Activated T-cell treated with anti-CD3 and anti-CD28 coated beads for 1 hour (primary cell): ENCODE data around the gene KRT81.
"Not testable (repeated sequence)": the region's sequence is repeated elsewhere in the genome, so short reads cannot be mapped to it uniquely, and the experiment has no call there.

Experiments
- DNase-seq: peaks from one replicate; pipeline ENCODE4 v3.0.0-alpha.2; 2020; ENCODE audit warnings: low read depth

KRT81 gene

DNA sequence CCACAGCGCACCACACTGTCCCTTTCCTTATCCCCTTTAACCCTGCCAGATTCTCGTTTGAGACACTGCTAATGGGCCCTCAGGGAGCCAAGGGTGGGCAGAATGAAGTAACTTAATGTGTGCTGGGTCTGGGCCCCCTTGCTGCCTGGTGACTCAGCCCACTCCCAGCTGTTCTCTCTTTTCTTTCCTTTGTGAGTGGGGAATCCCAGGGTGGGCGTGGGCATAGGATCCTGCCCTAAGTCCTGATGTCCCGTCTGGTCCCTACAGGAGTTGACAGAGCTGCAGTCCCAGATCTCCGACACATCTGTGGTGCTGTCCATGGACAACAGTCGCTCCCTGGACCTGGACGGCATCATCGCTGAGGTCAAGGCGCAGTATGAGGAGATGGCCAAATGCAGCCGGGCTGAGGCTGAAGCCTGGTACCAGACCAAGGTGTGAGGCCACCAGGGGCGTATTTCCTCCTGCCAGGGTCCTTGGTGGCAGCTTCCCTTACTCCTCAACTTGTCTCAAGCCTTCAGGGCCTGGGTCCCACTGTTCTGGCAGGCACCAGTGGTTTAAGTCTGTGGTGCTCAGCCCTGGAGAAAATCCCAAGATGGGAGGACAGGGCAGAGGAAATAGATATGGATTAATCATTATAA is 50.0 kb downstream of the KRT81 start:
- DNase-seq = no peak

DNA sequence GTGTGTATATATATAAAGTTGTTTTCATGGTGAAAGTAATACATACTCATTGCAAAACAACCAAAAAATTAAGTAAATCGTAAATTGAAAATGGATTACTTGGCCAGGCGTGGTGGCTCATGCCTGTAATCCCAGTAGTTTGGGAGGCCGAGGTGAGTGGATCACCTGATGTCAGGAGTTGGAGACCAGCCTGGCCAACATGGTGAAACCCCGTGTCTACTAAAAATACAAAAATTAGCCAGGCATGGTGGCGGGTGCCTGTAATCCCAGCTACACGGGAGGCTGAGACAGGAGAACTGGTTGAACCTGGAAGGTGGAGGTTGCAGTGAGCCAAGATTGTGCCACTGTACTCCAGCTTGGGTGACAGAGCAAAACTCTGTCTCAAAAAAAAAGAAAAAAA is 51.1 kb downstream of the KRT81 start:
- not testable (repeated sequence) for DNase-seq

DNA sequence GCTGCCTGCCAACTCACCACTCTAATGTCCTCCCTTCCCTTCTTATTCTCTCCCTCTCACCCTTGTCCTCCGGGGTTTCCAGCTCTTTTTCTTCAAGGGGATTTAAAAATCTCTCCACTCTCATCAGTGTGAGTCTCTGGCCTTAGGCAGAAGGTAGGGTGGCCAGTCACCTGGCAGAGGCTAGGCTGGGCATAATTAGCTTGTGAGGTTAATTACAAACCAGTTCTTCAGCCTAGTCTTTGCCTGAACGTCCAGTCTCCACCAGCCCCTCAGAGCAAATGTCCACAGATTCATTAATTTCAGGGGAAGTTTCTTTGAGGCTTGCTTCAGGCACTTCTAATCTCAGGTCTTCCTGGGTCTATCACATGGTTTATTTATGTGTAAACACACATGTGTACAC is 51.6 kb downstream of the KRT81 start:
- no peak for DNase-seq

DNA sequence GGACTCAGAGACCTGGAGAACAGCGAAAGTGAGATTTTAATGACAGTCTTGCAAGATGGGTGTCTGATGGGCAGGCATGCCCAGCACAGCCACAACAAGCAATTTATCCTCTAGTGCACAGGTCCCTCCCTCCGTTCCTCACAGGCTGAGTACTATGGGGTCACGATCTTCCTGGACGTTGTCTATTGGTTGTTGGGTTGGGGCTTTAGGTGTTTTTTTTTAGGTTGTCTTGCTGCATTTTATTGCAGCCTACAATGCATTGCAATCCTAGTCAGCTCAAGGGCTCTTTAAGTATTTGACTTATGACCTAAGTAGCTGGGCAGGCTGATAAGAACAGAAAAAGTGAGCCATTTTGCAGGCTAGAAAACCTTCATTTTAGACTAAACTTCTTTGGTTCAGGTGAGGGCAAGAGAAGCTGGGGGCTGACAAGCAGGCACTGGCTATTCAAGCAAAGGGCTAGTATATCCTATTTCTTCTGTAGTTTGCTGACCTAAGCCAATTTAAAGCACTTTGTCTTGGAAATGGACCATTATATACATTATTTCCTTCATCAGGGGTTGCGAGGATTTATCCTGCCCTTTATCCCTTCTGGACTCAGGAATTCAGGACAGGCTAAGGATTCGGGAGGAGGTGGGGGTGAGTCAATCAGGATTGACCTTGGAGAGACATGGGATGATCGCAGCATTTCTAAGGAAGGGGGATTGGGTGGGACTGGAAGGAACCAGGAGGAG is 52.3 kb downstream of the KRT81 start:
- DNase-seq = no peak

DNA sequence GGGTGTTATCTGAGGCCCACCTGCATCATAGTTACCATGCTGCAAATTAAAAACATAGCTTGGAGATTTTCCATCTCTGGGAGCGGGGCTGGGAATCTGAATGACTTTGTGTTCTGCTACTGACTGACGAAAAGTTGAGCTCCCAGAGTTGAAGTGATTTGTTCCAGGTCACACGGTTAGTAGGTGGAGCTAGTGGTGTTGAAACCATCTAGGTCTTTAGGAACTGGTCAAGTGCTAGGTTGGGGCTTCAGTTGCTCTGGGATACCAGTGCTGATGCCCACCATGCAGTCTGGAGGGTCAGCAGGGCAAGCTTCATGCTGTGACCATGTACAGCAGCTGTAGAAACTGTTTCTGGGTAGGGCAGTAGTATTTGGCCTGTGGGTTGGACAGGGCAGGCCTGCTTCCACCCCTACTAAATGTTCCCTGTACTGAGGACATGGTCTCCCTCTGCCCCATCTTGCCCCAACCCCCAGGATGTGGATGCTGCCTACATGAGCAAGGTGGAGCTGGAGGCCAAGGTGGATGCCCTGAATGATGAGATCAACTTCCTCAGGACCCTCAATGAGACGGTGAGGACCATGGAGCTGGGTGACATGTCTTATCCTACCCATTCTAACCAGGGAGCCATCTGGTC is 53.0 kb downstream of the KRT81 start:
- DNase-seq = no peak

DNA sequence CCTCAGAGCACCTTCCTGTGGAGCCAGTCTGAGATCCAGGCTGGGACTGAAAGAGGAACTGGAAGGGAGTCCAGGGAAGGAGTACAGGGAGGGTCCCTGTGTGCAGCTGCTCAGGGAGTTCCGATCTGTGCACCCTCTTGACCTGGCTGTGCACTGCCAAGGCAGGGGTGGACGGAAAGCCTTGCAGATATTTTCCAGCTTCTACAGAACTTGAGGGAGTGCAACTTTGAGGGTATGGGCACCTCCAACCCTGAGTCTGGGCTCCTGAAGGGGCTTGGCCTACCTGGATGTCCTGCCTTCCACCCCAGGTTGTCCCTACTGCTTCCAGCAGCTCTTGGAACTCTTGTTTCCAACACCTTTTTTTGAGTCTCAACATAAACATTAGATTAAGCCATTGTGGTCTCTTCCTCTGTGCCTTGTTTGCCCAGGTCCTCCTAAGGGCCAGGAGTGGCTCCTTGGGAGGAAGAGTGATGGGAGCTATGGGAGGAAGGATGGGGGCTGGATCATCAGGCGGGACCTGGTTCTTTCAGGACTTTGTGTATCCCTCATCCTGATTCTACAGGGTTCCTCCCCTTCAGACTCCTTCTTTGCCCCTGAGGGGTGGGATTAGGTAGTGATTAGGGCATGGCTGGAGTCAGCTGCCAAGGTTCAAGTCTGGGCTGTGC is 54.8 kb downstream of the KRT81 start:
- DNase-seq = no peak
